ENCODE results near the gene CENATAC. TPM values are rescaled to one million over a fixed set of nuclear protein-coding genes. Genes with fewer than 3 reads are reported as not detected.
A peak's percentile ranks its signal among the peaks of the same experiment; 100 is the strongest.
"Not testable (repeated sequence)": the region's sequence is repeated elsewhere in the genome, so short reads cannot be mapped to it uniquely, and the experiment has no call there.

CENATAC gene
- total RNA-seq, 1 experiment from 2014 or later: 12.4 TPM

DNA sequence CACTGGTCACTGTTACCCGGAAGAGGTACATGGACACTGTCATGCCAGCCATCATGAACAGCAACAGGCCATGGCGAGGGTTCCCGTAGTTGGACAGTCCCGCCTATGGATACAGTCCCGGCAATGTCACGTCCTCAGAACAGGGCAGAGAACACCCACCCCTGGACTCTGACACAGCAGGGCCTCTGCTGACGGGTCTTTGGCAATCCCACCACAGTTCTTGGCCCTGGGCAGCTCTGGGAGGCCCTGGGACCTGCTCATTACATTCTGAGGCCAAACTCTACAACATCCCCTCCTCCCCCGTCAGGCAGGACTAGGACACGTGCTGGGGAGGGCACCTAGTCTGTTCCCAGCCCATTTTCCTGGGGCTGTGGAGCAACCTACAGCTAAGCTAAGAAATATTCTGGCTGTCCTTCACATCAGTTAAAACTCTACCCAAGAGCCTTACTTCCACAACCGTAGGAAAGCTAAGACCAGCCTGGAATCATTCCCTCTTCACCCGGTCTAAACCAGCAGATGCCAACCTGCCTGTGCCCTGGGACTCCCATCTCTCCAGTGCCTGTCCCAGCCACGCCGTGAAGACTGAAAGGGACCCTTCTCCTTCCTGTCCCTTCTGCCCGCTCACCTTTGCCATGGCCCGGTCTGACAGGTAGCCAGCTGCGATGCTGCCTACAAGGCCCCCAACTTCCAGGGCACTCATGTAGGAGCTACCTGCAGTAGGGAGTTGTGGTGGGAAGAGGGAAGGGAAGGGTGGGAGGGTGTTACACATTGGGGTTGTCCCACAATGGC, 28.2 kb downstream of the CENATAC start:
- DNase-seq (ENCODE audit: low read depth): no peak

DNA sequence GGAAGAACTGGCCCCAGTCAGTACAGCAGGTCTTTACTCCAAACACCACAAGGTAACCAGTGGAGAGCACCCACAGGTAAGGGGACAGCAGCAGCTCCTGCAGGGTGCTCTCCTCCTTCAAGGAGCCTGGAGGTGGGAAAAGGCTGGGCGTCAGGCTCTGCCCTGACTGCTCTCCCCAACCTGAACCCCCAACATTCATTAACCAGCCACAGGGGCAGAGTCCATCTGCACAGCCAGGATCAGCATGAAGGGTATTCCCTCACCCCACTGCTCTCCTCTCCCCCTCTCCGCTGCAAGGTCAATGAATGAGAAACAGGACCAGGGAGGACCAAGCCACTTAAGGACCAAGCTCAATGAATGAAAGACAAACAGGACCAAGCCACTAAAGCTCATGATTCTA, 29.0 kb downstream of the CENATAC start:
- no peak for DNase-seq (ENCODE audit: low read depth)

DNA sequence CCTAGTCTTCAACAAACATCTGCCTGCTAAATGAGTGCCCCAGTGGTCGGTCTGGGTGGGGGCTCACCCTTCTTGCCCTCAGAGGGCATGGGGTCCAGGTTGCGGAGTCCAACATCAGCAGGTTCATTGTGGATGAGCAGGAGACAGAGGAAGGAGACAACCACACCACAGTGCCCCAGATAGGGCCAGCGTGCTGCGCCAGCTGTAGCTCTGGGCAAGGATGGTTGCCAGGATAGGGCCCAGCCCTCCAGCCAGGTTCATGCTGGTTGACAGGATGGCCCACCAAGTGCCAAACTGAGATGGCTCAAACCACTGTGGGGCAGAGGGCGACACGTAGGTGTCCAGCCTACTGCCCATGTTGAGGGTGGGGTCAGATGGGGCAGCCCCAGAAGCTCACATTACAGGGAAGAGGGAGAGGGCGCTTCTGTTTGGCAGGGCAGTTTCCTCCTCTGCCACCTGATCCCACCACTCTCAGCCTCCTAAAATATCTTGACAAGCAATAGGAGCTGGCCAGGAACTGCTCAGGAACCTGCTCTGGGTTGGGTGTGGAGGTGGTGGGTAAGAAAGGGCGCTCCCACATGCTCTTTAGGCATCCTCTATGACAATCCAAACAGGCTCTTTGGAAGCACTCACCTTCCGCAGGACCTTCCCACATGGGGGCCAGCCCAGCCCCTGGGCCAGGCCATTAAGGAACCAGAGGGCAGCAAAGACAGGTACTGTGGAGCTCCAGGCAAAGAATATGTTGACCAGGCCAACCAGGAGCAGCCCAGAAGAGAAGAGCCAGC, 29.8 kb downstream of the CENATAC start:
- DNase-seq (ENCODE audit: low read depth): no peak

DNA sequence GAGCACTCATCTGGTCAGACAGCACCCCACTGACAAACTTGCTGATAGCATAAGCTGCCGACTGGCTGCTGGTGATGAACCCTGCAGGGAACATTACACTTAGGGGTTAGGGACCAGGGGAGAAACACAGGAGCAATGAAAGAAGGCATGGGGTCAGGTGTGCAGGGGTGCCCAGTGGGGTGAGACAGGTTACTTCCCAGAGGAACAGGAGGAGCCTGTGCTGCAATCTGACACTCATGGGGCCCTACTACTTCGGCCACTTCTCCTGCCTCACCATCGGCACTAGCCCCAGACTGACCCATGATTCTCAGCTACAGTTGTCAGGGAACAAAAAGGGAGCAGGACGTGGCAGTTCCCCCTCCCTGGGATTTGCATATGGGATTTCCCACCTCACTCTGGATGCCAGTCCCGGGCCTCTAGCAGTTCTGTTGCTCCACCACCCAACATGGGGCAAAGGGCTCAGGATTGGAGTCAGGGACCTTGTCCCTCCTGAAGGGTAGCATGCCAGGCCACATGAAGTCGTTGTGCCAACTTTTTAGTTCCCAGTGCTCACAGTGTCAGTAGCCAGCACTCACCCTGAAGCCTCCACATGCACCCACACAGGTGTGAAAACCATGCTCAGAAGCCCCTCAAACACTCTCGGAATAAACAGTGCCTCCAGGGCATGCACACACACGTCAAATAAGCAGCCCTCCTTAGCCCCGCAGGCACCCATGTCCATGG, 30.6 kb downstream of the CENATAC start:
- no peak for DNase-seq (ENCODE audit: low read depth)

DNA sequence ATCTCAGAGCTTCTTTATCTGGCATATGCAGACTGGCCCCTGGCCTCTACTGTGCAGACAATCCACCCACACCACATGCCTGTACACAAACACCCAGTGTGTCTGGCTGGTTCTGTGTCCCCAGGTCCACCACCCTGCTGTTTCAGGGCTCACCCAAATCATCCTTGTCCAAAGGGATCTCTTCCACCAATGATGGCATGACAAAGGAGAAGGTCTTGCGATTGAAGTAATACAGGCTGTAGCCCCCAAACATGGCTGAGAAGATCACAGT, 31.1 kb downstream of the CENATAC start:
- no peak for DNase-seq (ENCODE audit: low read depth)

DNA sequence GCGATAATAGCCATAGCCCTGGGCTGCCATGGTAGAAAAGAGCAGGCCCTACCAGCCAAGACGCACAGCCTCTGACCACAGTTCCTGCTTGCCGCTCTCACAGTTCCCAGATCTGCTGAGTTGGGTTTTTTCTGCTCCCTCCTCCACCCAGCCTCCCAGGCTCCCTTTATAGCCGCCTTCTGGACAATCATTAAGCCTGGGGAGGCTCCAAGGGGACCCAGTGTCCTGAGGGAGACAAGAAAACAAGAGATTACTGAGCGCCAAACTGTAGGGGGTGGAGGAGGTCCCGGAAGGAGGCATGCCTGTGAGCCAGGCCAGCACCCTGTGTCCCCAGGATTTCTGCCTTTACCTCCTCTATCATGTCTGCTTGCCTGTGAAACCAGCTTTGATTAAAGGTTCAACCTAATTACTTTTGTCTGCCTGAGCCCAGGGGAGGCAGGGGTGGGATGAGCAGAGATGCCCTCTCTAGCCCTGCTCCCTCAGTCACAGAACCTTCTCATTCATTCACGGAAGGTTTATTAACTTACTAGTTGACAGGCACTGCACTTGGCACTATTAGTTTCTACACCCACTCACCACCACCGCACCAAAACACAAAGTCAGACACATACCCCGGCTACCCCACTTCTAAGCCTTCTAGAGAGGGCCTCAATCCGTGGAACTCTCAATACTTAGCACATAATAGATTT, 31.5 kb downstream of the CENATAC start:
- DNase-seq (ENCODE audit: low read depth): no peak

DNA sequence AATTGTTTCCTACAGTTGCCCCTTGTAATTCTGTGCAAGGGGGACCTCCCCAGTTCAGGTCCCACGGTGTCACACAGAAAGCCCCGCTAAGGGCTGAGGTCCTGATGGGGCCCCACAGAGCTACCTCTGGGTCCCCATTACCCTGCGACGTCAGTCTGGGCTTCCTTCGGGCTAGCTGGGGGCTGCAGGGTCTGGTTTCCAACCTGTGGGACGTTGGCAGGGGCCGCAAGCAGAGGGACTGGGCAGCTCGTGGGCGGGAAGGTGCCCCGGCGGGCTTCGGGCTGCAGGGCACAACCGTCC, 32.0 kb downstream of the CENATAC start:
- DNase-seq (ENCODE audit: low read depth): no peak

DNA sequence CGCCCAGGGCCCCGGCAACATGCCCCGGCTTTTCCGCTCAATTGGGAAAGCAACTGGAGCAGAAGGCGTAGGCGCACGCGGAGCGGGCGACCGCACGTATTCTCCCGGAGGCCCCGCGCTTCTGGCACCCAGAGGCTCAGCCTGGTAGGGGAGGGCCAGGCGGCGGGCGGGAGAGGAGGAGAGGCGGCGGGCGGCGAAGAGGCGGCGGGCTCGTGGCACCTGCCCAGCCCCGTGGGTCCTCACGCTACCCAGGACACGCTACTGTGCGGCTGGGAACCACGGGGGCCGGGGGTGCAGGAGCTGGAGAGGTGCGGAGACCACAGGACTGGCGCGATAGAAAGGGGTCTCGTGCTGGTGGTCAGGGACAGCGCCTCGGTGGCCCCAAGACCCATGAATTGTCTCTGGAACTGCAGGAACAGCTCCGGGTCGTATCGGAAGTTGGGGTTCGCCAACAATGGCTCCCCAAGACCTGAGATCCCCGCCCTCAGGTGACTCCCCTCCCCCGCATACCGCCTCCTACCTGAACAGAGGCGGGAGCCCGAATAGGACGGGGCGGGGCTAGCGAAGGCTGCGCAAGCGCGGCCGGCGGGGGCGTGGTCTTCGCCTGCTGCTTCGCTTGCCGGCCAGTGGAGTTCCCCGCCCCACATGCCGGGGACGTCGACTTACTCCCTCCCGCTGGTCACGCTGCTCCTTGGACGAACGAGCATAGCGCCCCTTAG, 32.5 kb downstream of the CENATAC start, which contains the start of gene SLC37A4:
Gene SLC37A4 (minus strand): TSS at position 549 of the 719 bp plus-strand sequence.
- DNase-seq (ENCODE audit: low read depth): peak; percentile 94

DNA sequence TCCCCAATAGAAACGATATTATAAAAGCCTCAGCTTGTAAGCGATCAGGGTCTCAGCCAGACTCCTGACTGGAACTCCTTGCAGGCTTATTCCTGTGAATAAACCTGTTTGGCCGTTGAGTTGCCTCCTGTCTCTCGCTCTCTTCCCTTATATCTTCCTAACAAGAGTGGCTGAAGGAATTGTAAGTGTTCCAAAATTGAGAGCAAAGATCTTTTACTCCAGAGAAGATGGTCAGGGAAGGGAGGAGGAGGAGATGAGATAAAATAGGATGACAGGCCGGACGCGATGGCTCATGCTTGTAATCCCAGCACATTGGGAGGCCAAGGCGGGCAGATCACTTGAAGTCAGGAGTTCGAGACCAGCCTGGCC, 34.0 kb downstream of the CENATAC start:
- no peak for DNase-seq (ENCODE audit: low read depth)

DNA sequence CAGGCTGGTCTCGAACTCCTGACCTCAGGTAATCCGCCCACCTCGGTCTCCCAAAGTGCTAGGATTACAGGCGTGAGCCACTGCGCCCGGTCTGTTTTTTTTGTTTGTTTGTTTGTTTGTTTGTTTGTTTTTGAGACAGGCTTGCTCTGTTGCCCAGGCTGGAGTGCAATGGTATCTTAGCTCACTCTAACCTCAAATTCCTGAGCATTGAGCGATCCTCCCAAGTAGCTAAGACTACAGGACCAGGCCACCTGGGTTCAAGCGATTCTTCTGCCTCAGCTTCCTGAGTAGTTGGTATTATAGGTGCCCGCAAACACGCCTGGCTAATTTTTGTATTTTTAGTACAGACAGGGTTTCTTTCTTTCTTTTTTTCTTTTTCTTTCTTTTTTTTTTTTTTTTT, 35.5 kb downstream of the CENATAC start:
- DNase-seq (ENCODE audit: low read depth): not testable (repeated sequence)

DNA sequence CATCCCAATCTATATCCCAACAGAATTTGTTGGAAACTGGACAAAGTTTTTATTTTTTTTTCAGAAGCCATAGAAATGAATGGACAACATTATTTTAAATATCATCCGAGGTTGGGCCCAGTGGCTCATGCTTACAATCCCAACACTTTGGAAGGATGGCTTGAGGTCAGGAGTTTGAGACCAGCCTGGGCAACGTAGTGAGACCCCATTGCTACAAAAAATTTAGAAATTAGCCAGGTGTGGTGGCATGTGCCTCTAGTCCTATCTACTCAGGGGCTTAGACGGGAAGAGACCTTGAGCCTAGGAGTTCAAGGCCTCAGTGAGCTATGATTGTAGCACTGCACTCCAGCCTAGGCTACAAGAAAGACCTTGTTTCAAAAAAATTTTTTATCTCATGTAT, 36.9 kb downstream of the CENATAC start:
- DNase-seq (ENCODE audit: low read depth): no peak

DNA sequence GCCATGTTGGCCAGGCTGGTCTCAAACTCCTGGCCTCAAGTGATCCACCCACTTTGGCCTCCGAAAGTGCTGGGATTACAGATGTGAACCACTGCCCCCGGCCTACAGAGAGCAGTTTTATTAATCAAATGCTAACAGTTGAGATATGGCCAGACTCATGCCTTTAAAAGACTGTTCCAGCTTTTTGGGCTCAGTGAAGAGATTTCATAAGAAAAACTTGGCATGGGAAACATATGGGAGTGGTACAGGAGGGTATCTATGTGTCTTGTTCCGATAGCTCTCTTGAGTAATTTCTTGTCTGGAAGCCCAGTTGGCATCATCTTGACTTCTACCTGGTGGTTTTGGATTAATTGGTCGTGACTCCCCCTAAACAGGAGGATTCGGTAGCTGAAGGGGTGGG, 40.9 kb downstream of the CENATAC start:
- DNase-seq (ENCODE audit: low read depth): no peak

DNA sequence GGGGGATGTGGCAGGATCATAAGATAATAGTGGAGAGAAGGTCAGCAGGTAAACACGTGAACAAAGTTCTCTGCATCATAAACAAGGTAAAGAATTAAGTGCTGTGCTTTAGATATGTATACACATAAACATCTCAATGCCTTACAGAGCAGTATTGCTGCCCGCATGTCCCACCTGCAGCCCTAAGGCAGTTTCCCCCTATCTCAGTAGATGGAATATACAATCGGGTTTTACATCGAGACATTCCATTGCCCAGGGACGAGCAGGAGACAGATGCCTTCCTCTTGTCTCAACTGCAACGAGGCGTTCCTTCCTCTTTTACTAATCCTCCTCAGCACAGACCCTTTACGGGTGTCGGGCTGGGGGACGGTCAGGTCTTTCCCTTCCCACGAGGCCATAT, 41.5 kb downstream of the CENATAC start:
- DNase-seq (ENCODE audit: low read depth): not testable (repeated sequence)

DNA sequence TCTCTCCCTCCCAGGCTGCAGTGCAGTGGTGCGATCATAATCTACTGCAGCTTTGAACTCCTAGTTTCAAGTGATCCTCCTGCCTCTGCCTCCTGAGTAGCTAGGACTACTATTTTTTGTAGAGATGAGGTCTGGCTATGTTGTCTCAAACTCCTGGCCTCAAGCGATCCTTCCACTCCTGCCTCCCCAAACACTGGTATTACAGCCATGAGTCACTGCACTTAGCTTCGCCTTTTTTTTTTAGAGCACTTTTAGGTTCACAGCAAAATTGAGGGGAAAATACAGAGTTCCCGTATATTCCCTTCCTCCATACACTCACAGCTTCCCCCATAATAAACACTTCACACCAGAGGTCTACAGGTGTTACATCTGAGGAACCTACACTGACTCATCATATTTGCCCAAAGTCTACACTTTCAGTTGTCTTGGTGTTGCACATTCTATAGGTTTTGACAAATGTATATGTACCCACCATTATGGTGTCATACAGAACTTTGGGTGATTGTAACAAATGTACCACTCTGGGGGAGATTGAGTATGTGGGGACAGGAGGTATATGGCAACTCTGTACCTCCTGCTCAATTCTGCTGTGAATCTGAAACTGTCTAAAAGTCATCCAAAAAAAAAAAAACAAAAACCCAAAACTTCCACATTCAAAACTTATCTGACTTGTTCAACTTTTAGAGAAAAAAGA, 44.0 kb downstream of the CENATAC start:
- peak; percentile 18 for DNase-seq (ENCODE audit: low read depth)

DNA sequence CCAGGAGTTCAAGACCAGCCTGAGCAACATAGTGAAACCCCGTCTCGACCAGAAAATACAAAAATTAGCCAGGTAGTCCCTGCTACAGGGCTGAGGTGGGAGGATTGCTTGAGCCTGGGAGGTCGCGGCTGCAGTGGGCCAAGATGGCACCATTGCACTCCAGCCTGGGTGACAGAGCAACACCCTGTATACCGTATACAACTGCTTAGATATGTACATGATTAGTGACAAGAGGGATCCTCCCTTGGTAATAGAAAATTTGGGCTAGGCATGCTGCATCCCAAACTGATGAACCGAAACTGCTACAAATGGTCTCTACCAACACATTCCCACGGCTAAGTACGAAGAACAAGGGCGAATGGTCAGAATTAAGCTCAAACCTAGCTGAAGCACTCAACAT, 45.0 kb downstream of the CENATAC start:
- no peak for DNase-seq (ENCODE audit: low read depth)

DNA sequence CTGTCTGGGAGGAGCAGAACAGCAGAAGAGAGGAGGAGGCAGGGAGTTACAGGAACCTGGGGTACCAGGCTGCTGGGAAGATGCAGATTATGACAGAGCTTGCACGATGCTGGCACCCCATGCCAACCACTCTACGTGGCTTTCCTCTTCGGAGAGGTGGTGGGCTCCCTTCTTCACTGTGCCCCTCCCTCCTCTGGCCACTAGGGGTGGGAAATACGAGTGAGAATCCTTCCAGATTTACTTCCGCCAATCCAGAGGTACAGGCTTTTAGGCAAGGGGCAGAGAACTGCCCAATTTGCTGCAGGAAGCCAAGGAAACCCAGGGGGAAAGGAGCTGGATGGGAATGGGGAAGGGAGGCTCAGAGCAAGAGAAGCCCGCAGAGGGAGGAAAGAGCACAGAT, 46.8 kb downstream of the CENATAC start:
- DNase-seq (ENCODE audit: low read depth): no peak

DNA sequence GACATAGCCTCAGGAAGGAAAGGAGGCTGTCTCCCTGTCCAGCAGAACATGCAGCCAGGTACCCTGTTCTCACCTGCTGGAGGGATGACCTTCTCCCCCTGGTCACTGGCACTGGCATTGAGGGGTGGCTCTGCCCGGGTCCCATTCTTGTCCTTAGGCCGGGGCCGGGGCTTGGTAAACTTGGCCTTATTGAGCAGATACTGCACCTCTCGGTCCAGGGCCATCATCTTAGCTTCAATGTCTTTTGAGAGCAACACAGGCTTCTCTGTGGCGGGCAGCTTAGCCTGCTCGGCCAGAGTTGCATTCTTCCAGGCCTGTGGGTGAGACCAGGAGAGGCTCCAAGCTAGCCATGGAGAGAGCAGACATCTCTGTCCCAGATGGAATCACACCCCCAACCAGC, 48.6 kb downstream of the CENATAC start:
- DNase-seq (ENCODE audit: low read depth): no peak

DNA sequence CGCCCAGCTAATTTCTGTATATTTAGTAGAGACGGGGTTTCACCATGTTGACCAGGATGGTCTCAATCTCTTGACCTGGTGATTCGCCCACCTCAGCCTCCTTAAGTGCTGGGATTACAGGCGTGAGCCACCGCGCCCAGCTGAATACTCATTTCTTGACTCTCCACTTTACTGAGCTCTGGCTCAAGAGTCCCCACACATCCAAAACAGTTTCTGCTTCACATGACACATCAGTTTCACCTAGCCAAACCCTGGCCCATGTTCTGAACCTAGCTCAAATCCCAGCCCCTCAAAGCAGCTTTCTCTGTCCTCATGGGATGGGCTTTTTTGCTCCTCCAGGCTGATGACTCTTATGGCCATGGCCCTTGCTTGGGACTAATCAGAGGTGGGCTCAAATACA, 49.3 kb downstream of the CENATAC start:
- DNase-seq (ENCODE audit: low read depth): no peak

DNA sequence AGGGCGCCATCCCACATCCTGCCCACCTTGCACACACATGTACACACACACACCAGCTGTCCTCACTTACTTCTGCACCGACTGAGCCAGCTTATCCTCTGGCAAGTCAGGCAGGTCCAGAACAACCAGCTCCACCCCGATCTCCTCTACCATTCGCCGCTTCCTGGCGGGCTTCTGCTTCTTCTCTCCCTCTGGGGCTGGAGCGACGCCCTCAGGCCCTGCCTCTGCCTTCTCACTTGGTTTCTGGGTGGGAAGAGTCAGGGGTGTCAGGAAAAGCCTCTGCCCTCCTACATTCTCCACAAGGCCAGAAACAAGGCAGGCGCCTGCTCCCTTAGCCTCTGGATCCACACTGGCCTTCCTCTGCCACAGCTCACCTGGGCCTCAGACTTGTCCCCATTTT, 50.7 kb downstream of the CENATAC start:
- DNase-seq (ENCODE audit: low read depth): no peak

DNA sequence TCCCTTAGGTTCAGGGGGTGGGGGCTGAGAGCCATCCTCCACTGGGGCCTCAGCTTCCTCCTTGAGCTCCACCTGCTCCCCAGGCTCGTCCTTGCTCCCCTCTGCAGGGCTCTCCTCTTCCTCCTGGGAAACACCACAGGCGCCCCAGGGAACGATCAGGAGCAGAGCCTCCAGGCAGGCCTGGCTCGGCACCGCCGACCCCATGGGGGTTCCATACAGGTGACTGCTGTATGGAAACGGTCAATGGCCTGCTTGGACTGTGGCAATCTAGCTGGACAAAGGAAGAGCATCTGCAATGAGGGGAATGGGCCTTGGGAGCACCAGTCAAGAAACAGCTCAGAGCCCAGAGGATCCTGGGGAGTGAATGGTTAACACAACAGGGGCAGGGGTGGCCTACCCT, 51.1 kb downstream of the CENATAC start:
- DNase-seq (ENCODE audit: low read depth): no peak

Measured in HT1080 (cell line).